LNCAP (cell line): ENCODE data around the gene NDUFS2.

Experiments
- TF ChIP-seq, protein P1 (sequence below): fragments of 450-650 bp; IDR thresholded peaks from 2 replicates; pipeline ENCODE4 v1.5.1; 2017; ENCODE audit warnings: mild to moderate bottlenecking

The NDUFS2 gene

DNA sequence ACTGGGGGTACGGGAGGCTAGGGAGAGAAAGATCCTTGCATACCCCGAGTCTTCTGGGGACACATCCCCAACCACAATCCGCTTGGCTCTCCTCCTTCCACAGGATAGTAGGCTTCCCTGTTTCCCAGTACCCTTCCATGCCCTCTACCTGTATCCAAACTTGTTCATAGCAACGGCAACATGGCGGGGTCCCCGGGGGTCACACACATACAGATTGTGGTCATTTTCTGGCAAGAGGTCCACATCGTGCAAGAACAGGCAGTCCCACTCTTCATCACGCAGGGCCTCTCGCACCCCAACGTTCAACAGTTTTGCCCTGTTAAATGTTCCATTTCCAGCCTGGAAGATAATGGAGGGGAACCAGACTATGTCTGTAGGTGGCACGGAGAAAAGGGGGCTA lies 28.5 kb upstream of the NDUFS2 start:
- TF ChIP-seq, protein P1, sequence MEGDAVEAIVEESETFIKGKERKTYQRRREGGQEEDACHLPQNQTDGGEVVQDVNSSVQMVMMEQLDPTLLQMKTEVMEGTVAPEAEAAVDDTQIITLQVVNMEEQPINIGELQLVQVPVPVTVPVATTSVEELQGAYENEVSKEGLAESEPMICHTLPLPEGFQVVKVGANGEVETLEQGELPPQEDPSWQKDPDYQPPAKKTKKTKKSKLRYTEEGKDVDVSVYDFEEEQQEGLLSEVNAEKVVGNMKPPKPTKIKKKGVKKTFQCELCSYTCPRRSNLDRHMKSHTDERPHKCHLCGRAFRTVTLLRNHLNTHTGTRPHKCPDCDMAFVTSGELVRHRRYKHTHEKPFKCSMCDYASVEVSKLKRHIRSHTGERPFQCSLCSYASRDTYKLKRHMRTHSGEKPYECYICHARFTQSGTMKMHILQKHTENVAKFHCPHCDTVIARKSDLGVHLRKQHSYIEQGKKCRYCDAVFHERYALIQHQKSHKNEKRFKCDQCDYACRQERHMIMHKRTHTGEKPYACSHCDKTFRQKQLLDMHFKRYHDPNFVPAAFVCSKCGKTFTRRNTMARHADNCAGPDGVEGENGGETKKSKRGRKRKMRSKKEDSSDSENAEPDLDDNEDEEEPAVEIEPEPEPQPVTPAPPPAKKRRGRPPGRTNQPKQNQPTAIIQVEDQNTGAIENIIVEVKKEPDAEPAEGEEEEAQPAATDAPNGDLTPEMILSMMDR: no peak

DNA sequence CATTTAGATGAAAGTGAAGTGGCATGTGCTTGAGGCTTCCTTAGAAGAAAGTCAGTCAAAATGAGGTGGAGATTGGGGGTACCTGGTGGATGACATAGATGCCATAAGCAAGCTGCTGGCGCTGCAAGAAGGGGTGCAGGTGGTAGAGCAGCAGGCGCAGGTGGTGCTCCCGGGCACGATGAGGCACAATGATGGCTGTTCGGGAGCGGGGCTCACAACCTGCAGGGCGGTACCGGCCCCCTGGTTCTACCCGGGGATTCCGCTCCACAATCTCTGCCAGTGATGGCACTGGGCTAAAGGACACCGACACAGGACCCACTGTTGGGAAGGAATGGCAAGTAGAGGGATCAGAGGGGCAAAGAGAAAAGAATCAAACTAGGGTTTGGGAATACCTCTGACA lies 27.3 kb upstream of the NDUFS2 start:
- TF ChIP-seq, protein P1: no peak

DNA sequence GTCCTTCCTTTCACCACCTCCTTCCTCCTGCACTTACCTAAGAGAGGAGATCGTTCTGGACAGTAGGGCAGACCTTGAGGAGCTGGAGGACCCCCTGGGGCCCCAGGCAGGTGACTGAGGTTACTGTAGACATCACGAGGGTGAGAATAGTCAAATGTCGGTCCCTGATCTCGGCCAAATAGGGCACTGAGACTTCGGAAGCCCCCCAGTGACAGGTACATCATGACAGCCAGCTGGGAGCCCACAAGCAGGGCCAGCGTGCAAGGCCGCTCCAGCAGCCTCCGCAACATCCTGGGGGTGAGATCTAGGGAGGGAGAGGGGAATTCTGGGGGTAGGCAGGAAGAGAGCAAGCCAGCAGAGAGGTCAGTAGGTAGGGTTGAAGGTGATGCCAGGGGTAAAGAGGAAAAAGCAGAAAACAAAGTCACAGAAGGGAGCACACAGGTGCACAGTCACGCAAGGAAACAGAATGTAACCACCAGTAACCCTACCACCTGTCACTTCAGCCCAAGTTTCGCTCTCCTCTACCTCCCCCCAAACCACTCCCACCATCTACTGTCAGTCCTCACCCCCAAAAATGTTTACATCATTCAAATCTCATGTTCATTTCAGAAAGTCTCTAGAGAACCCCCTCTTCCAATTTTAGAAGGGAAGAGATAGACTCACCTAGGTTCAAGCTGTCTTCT lies 26.3 kb upstream of the NDUFS2 start:
- TF ChIP-seq, protein P1: no peak

DNA sequence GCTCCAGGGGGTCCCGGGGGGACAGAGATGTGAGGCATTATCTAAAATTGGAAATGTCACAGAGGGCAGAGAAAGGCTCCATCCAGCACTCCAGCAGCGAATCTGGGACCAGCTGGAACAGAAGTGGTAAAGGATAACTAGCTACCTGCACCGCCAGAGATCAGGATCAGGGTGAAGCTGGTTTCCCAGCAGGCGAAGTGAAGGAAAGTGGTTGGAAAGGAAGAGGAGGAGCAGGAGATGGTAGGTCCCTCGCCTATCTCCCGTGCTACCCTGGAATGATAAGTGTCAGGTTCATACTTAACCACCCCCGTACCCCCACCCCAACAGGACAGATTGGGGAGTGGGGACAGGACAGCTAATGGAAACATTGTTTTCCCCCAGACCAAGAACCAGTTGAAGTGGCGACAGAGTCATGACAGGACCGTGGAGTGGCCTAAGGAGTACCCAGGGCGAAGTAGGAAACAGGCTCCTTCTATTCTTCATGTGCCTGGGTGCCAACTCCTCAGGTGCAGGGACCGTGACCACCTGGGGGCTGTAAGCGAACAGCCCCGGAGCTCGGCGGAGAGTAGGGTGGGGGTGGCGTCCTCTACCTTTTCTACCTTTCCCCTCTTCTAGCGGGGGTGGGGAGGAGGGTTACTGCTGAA lies 25.6 kb upstream of the NDUFS2 start:
- TF ChIP-seq, protein P1: no peak

DNA sequence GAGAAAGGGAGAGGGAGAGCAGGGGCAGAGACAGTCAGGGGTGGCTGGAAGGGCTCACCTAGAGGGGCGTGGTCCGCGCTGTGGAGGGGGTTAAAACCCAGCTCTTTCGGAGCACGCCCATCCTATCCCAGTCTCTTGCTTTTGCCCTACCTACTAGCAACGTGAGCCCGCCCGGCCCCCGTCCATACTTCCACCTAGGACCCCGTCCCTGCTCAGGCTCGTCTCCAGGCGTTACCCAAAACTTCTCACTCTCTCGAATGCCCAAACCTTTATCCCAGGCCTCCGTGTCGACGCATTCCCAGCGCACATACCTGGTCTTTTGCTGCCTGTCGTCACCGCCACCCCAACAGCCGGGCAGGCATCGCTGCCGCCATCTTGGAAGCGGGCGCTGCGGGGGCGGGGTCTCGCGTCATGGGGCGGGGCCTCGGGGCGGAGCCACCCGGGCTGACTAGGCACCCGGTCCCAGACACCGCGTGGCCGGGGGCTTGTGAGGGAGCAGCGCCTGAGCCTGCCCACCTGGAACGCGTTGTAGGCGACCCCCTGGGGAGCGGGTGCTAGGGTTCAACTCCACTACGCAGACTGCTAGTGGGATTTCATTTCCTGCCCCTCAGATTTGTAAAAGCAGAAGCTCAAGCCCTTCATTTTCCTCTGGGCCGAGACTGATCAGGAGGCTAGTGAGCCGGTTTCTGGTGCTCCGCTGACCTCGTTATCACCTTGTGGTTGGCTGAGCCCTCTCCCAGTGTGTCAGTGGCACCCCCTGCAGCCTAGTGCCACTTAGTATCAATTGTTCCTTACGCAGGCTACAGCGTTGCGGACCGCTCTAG lies 24.8 kb upstream of the NDUFS2 start, which contains the start of gene B4GALT3:
Gene B4GALT3, minus strand, starts transcription at position 396 of the 824 bp plus-strand sequence. CDS start 1,447 bp downstream, outside the sequence.
- TF ChIP-seq, protein P1: no peak

DNA sequence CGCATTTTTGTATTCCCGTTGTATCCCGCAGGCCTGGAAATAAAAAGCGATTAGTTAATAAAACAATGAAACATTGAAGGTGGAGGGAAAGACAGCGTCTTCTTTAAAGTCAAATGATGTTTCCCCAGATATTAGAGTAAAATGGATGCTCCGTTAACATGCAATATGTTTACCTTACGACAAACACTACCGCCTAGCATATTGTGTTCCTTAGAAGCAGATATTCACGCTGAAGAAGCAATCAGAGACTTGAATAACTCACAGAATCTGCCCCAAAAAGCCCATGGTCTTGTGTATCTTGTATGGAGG lies 24.3 kb upstream of the NDUFS2 start:
- TF ChIP-seq, protein P1: no peak

DNA sequence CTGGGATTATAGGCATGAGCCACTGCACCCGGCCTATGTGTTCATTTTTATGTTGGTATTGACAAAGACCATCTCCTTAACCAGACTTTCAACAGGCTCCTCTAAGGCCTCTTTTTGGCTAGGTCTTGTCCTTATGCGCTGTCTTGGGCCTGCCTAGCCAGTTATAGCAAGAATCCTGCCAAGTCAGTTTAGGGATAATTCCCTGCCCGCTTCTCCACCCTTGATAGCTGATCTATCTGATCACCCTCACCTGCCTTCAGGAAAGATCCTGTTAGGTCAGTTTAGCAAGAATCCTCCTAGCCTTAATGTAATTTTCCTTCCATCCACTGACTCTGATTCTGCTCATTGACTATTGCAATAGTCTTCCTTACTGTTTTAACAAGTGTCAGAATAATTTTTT lies 22.5 kb upstream of the NDUFS2 start:
- TF ChIP-seq, protein P1: no peak
